GM13976 (cell line): ENCODE results near the gene TRAPPC2.
"Not testable (repeated sequence)": the region's sequence is repeated elsewhere in the genome, so short reads cannot be mapped to it uniquely, and the experiment has no call there.

ENCODE experiments used
- DNase-seq: peaks from one replicate; pipeline ENCODE4 v3.0.0; 2012; ENCODE audit warnings: low spot score
- CTCF ChIP-seq: IDR thresholded peaks from 2 replicates; pipeline ENCODE4 v1.5.1; 2012; ENCODE audit warnings: borderline replicate concordance, mild to moderate bottlenecking; ENCODE audit not compliant: insufficient read depth; ENCODE audit errors: extremely low read depth, missing control alignments, control extremely low read depth
- in situ Hi-C: fragments of 300-500 bp; cut with MboI; formaldehyde crosslinking; loops from one replicate; pipeline ENCODE4 v1.12.0; 2022; ENCODE audit warnings: low sequenced_read_pairs, mixed read lengths, inconsistent platforms; ENCODE audit not compliant: unreplicated experiment

Gene TRAPPC2

DNA sequence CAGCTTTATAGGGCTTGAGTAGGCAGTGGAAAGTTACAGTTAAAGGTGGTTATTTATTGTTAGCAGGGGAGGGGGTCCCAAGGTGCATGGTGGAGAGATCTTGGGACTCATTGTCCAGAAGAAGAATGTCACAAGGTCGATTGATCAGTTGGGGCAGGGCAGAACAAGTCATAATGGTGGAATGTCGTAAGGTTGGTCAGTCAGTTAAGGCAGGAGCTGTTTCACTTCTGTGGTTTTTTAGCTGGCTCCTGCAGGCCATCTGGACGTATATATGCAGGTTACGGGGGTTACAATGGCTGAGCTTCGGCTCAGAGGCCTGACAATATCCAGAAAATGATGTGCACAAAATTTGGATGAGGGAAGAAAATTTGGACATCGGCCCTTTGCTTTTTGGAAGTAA, 7.3 kb upstream of the TRAPPC2 start:
- no peak for DNase-seq
- in situ Hi-C loops, result loop anchor here (10.0 kb wide), 1 partner anchor 283 kb away; the partner anchor contains the start of gene GEMIN8
- TF ChIP-seq CTCF, result no peak

- in situ Hi-C loops, result no loop called here
These were observed 914 bp downstream of the TRAPPC2 start for GRCh38 chrX:13733506-13733905.

GRCh38 chrX:13732246-13733067, 2.0 kb downstream of the TRAPPC2 start:
- DNase-seq, result no peak
- TF ChIP-seq CTCF, result no peak
- in situ Hi-C loops, result no loop called here

More at GRCh38 chrX:13733506-13733905, 914 bp downstream of the TRAPPC2 start:
- no peak for TF ChIP-seq CTCF
- DNase-seq, result no peak

- in situ Hi-C loops, DNase-seq: not testable (repeated sequence)
These were observed 3.9 kb downstream of the TRAPPC2 start for GRCh38 chrX:13730523-13730922.

- in situ Hi-C loops, result not testable (repeated sequence)
These were observed 7.8 kb downstream of the TRAPPC2 start for GRCh38 chrX:13726583-13726982.

GRCh38 chrX:13724878-13725277, 9.5 kb downstream of the TRAPPC2 start:
- DNase-seq, in situ Hi-C loops: not testable (repeated sequence)

More at GRCh38 chrX:13726583-13726982, 7.8 kb downstream of the TRAPPC2 start:
- not testable (repeated sequence) for DNase-seq

DNA sequence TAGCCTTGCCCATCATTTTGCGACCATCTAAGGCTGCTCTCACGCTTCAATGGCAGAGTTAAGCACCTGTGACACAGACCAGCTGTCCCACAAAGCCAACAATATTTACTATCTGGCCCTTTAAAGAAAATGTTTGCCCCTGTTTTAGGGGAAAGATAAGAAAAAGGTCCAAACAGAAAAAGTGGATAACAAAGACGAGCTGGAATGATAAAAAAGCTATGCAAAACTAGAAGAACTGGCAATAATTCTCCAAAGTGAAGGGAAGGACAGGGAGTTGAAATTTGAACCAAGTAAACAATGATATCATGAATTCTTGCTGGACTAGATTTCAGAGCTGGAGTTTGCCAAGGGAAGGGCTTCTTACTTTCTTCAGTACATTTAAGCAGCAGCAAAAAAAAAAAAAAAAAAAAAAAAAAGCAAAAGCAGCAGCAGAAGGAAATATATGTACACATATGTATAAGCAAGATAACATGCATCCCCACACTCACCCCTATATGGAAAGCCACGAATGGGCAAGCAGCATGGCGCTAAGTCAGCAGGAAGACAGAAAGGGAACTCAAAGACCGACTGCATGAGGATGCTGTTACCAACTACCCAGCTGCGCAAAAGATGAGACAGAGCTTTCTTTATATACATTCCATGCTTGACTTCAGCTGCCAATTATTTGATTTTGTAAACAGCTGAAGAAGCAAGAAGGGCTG, 12.5 kb downstream of the TRAPPC2 start:
- in situ Hi-C loops, result no loop called here
- no peak for DNase-seq
- TF ChIP-seq CTCF, result no peak

GRCh38 chrX:13721371-13721770, 13.0 kb downstream of the TRAPPC2 start:
- DNase-seq, result no peak
- in situ Hi-C loops, result no loop called here
- no peak for TF ChIP-seq CTCF
